Ovary (tissue), 9 donors: ENCODE measurements around the gene SATB1. TPM values are rescaled to one million over a fixed set of nuclear protein-coding genes. Genes with fewer than 3 reads are reported as not detected.
A peak's percentile ranks its signal among the peaks of the same experiment; 100 is the strongest.

Experiments
- DNase-seq, 5 donors: peaks; one replicate each; pipeline ENCODE4 v3.0.0-alpha.2; 2019 to 2020
- H3K27ac ChIP-seq, 2 donors: fragments of 200-600 bp; one replicate each; pipeline versions ENCODE4 v1.5.1 to v1.8.0; 2019 to 2022
- H3K27me3 ChIP-seq: fragments of 200-600 bp; one replicate; pipeline ENCODE4 v1.8.0; 2022
- H3K36me3 ChIP-seq: fragments of 200-600 bp; sonication (generic); one replicate; pipeline ENCODE4 v1.5.1; 2019
- H3K4me1 ChIP-seq: one replicate; pipeline ENCODE4 v1.8.1; 2013; ENCODE audit warnings: mild to moderate bottlenecking, moderate library complexity; ENCODE audit not compliant: insufficient read depth
- H3K4me3 ChIP-seq: fragments of 200-600 bp; sonication (generic); one replicate; pipeline ENCODE4 v1.5.1; 2017
- H3K9me3 ChIP-seq, 2 donors: fragments of 200-600 bp in 1 of 2; sonication (generic) in 1 of 2; one replicate each; pipeline versions ENCODE4 v1.5.1 to v1.8.1; 2013 to 2019; ENCODE audit warnings: mild to moderate bottlenecking in 1 of 2, moderate library complexity in 1 of 2
- CTCF ChIP-seq, 3 donors: fragments of 450-650 bp in 2 of 3; fragments of 200-600 bp in 1 of 3; IDR thresholded peaks; one replicate each; pipeline versions ENCODE4 v1.5.1 to v1.8.0; 2016 to 2022; ENCODE audit warnings: antibody characterized with exemption in 3 of 3, mild to moderate bottlenecking in 1 of 3
- EP300 ChIP-seq: sonication (generic); formaldehyde crosslinking; IDR thresholded peaks from one replicate; pipeline ENCODE4 v1.6.1; 2017; ENCODE audit warnings: antibody characterized with exemption
- POLR2A ChIP-seq: fragments of 450-650 bp; IDR thresholded peaks from one replicate; pipeline ENCODE4 v1.6.1; 2017; ENCODE audit warnings: antibody characterized with exemption, mild to moderate bottlenecking, moderate library complexity
- WGBS, 3 donors: extraction: QIAGEN DNeasy Blood & Tissue Kit in 1 of 3; methylation state at CpG; one replicate each; pipeline versions ENCODE4 v1.1.5 to v1.1.7; 2013 to 2017; 5-methylcytosine and 5-hydroxymethylcytosine counted together
- intact Hi-C, 4 donors: fragments of 100-400 bp; cut with DNase I; formaldehyde crosslinking; loops; one replicate each; pipeline versions ENCODE4 v1.11.0 to v1.15.1; 2022 to 2023
- polyA plus RNA-seq, 2 donors: library from polyadenylated mRNA; stranded (reverse); fragments of 200-250 nt in 1 of 2; fragments of 350-450 nt in 1 of 2; fragmentation: Illumina TruSeq in 1 of 2; extraction: RNeasy Lipid Tissue Mini Kit (QIAGEN cat#74804) in 1 of 2; gene quantifications; one replicate each; pipeline ENCODE4 v1.2.3, GENCODE V29; 2013 to 2014
- total RNA-seq, 7 donors: library from RNA; depleted of rRNA in 2 of 7; stranded (reverse); fragments of >200 nt in 2 of 7; fragmentation: NEBNext Ultra II Directional in 3 of 7; extraction: Animal tissue kit (Norgen Biotek cat#: 25700) in 3 of 7; gene quantifications; one replicate each; pipeline versions ENCODE4 v1.1.0 to v1.2.4, GENCODE V29; 2016 to 2023
- donor health status: DM: no; HTN: no; CAD: no; lungs with moderate emphysema.
- donor health status: DM: no; HTN: no; CAD: no.
- donor health status: Bipolar disorder and iron deficiency.
- donor health status: DM: yes; HTN: yes; CAD: no.
- donor health status: DM: no; HTN: no; CAD: no.
- donor health status: DM: yes; HTN: yes; CAD: no.

Gene SATB1
- total and polyA plus RNA-seq, 9 donors = 7.4 to 26.9 (median 18.9) TPM

- intact Hi-C loops = no loop called here
- Histone ChIP-seq H3K4me3 (no peak overlapping the region), H3K27me3 (no peaks in the 10 kb centered on the region), H3K36me3 (no peaks in the 10 kb centered on the region), H3K9me3 (no peaks in the 10 kb centered on the region), H3K4me1 (no peaks in the 10 kb centered on the region), H3K27ac (no peak overlapping the region)
- 94 to 98% (median 97%) methylated on average over 12 of the region's 12 CpGs for WGBS, 3 donors
- no peak for DNase-seq
- TF ChIP-seq CTCF (IDR thresholded peaks at IDR 0.05) (no peak), POLR2A (no peak), EP300 (no peak)
Observed at GRCh38 chr3:18394384-18394995, 30.6 kb downstream of the SATB1 start.

GRCh38 chr3:18393906-18394305 is 31.2 kb downstream of the SATB1 start:
- no peak overlapping the region for H3K4me3 ChIP-seq

GRCh38 chr3:18390024-18390660 is 35.0 kb downstream of the SATB1 start:
- H3K4me3 ChIP-seq = no peak overlapping the region
- no peaks in the 10 kb centered on the region for H3K27me3 ChIP-seq
- 46 to 57% (median 52%) methylated on average over 3 of the region's 3 CpGs for WGBS, 3 donors
- no peak overlapping the region for H3K27ac ChIP-seq
- no peaks in the 10 kb centered on the region for H3K4me1 ChIP-seq
- H3K9me3 ChIP-seq = no peaks in the 10 kb centered on the region
- H3K36me3 ChIP-seq = no peaks in the 10 kb centered on the region
- no peak for DNase-seq
- intact Hi-C loops = no loop called here
- TF ChIP-seq POLR2A (no peak), EP300 (no peak), CTCF (IDR thresholded peaks at IDR 0.05) (no peak)

More at GRCh38 chr3:18393906-18394305, 31.2 kb downstream of the SATB1 start:
- 68 to 94% (median 71%) methylated on average over 2 of the region's 2 CpGs for WGBS, 3 donors
- H3K36me3 ChIP-seq = no peaks in the 10 kb centered on the region
- TF ChIP-seq POLR2A = no peak
- no peak for TF ChIP-seq CTCF (IDR thresholded peaks at IDR 0.05)
- no peak for TF ChIP-seq EP300
- no peak for DNase-seq
- H3K27ac ChIP-seq = no peak overlapping the region
- no peaks in the 10 kb centered on the region for H3K9me3 ChIP-seq
- H3K4me1 ChIP-seq = no peaks in the 10 kb centered on the region
- intact Hi-C loops = no loop called here
- H3K27me3 ChIP-seq = no peaks in the 10 kb centered on the region

- Histone ChIP-seq H3K36me3 (no peaks in the 10 kb centered on the region), H3K9me3 (no peaks in the 10 kb centered on the region), H3K27me3 (no peaks in the 10 kb centered on the region), H3K27ac (no peak overlapping the region), H3K4me1 (no peaks in the 10 kb centered on the region), H3K4me3 (no peak overlapping the region)
- TF ChIP-seq POLR2A = no peak
- TF ChIP-seq EP300 = no peak
- peak in 1 of 3 donors; percentile 19 for TF ChIP-seq CTCF (IDR thresholded peaks at IDR 0.05)
- DNase-seq = no peak
- intact Hi-C loops = no loop called here
- WGBS, 3 donors = 48 to 57% (median 53%) methylated on average over 2 of the region's 2 CpGs
Observed at GRCh38 chr3:18389108-18389733, 35.9 kb downstream of the SATB1 start.
